SU-DHL-6 (cell line): ENCODE measurements around the gene FBXO2.

Source experiments
- H2AFZ ChIP-seq: fragments of 200-600 bp; sonication (generic); 2 replicates; pipeline ENCODE4 v1.6.1; 2014; ENCODE audit warnings: low read depth, mild to moderate bottlenecking, moderate library complexity, mixed read lengths, antibody characterized with exemption, low read length; ENCODE audit not compliant: severe bottlenecking
- H3F3A ChIP-seq: fragments of 200-600 bp; shearing (Covaris generic); 2 replicates; pipeline ENCODE4 v1.6.0; 2016; ENCODE audit warnings: antibody characterized with exemption, mild to moderate bottlenecking; ENCODE audit not compliant: insufficient read depth
- H3K27ac ChIP-seq: fragments of 200-600 bp; sonication (generic); 2 replicates; pipeline ENCODE4 v1.5.1; 2016; ENCODE audit warnings: low read depth, mild to moderate bottlenecking, low read length, moderate library complexity, mixed read lengths
- H3K27me3 ChIP-seq: fragments of 200-600 bp; sonication (generic), shearing (Covaris generic); 2 replicates; pipeline ENCODE4 v1.6.0; 2014; ENCODE audit warnings: mild to moderate bottlenecking, low read length
- H3K36me3 ChIP-seq: fragments of 200-600 bp; sonication (generic); 2 replicates; pipeline ENCODE4 v1.6.1; 2014; ENCODE audit warnings: mild to moderate bottlenecking, low read length, mixed read lengths
- H3K4me2 ChIP-seq: fragments of 300-600, 200-600 bp; shearing (Covaris generic), sonication (generic); 2 replicates; pipeline ENCODE4 v1.6.0; 2014; ENCODE audit warnings: low read length, low read depth, mild to moderate bottlenecking; ENCODE audit not compliant: poor library complexity, severe bottlenecking
- H3K4me3 ChIP-seq: fragments of 200-600 bp; sonication (generic); 2 replicates; pipeline ENCODE4 v1.5.1; 2014; ENCODE audit warnings: antibody characterized with exemption, low read length, mild to moderate bottlenecking, mixed read lengths; ENCODE audit not compliant: insufficient read depth, poor library complexity, severe bottlenecking
- H3K79me2 ChIP-seq: fragments of 200-600 bp; sonication (generic); 2 replicates; pipeline ENCODE4 v1.6.1; 2014; ENCODE audit warnings: mild to moderate bottlenecking, low read length, moderate library complexity; ENCODE audit not compliant: insufficient read depth
- H3K9ac ChIP-seq: fragments of 200-600 bp; sonication (generic); 2 replicates; pipeline ENCODE4 v1.7.0; 2014; ENCODE audit warnings: mild to moderate bottlenecking, low read length
- H3K9me2 ChIP-seq: fragments of 200-600 bp; sonication (generic); replicated peaks from 2 replicates; pipeline ENCODE4 v1.6.1; 2014; ENCODE audit warnings: low read length; ENCODE audit not compliant: insufficient read depth
- H3K9me3 ChIP-seq: fragments of 200-600 bp; sonication (generic); 2 replicates; pipeline ENCODE4 v1.6.1; 2014; ENCODE audit warnings: low read length, mixed read lengths; ENCODE audit not compliant: insufficient read depth
- H4K20me1 ChIP-seq: fragments of 200-600 bp; sonication (generic); 2 replicates; pipeline ENCODE4 v1.6.1; 2014; ENCODE audit warnings: low read depth, mild to moderate bottlenecking, antibody characterized with exemption, low read length, moderate library complexity, mixed read lengths
- CTCF ChIP-seq: fragments of 200-600 bp; sonication (generic); IDR thresholded peaks from one replicate; pipeline ENCODE4 v1.5.1; 2017; ENCODE audit warnings: antibody characterized with exemption, mild to moderate bottlenecking, low read length, moderate library complexity; ENCODE audit not compliant: insufficient read depth, poor library complexity, severe bottlenecking
- EZH2phosphoT487 ChIP-seq: fragments of 200-600 bp; sonication (generic), shearing (Covaris generic); conservative IDR thresholded peaks from 2 replicates; pipeline ENCODE4 v1.6.1; 2018; ENCODE audit warnings: mild to moderate bottlenecking, antibody characterized with exemption, low read length, moderate library complexity, mixed read lengths

FBXO2 gene

GRCh38 chr1:11648039-11648438, 6.2 kb downstream of the FBXO2 start:
- TF ChIP-seq EZH2phosphoT487 (no peak), CTCF (no peak)
- Histone ChIP-seq H2AFZ (no peak overlapping the region), H4K20me1 (no peaks in the 10 kb centered on the region), H3K9me2 (no peaks in the 10 kb centered on the region), H3K4me2 (no peak overlapping the region), H3K27me3 (no peaks in the 10 kb centered on the region), H3K27ac (no peak overlapping the region), H3K79me2 (no peaks in the 10 kb centered on the region), H3K4me3 (no peak overlapping the region), H3K9me3 (no peaks in the 10 kb centered on the region), H3F3A (no peaks in the 10 kb centered on the region), H3K9ac (no peak overlapping the region), H3K36me3 (no peaks in the 10 kb centered on the region)

- Histone ChIP-seq H3K36me3 (no peaks in the 10 kb centered on the region), H3K9ac (no peak overlapping the region), H4K20me1 (no peaks in the 10 kb centered on the region), H3K9me3 (no peaks in the 10 kb centered on the region), H3K4me3 (no peak overlapping the region), H3K9me2 (no peaks in the 10 kb centered on the region), H3F3A (no peaks in the 10 kb centered on the region), H2AFZ (no peak overlapping the region), H3K27me3 (no peaks in the 10 kb centered on the region), H3K27ac (no peak overlapping the region), H3K79me2 (no peaks in the 10 kb centered on the region), H3K4me2 (no peak overlapping the region)
- no peak for TF ChIP-seq CTCF
These were observed 6.9 kb downstream of the FBXO2 start for GRCh38 chr1:11647333-11647732.

GRCh38 chr1:11646317-11646716, 7.9 kb downstream of the FBXO2 start:
- Histone ChIP-seq H3K79me2 (no peaks in the 10 kb centered on the region), H3K27me3 (no peaks in the 10 kb centered on the region), H3F3A (no peaks in the 10 kb centered on the region), H3K4me2 (no peak overlapping the region), H3K27ac (no peak overlapping the region), H4K20me1 (no peaks in the 10 kb centered on the region), H2AFZ (no peak overlapping the region), H3K9ac (no peak overlapping the region), H3K9me2 (no peaks in the 10 kb centered on the region), H3K9me3 (no peaks in the 10 kb centered on the region), H3K36me3 (no peaks in the 10 kb centered on the region), H3K4me3 (no peak overlapping the region)
- TF ChIP-seq CTCF (no peak), EZH2phosphoT487 (no peak)
